BE2C (cell line): ENCODE measurements around the gene BCAR3.

Source experiments
- DNase-seq: peaks from one replicate; pipeline ENCODE4 v3.0.0-alpha.2; 2020
- H3K27me3 ChIP-seq: fragments of 250-450 bp; sonication (Bioruptor Pico); 2 replicates; pipeline ENCODE4 v1.5.1; 2020; ENCODE audit warnings: mild to moderate bottlenecking
- H3K36me3 ChIP-seq: fragments of 250-450 bp; sonication (Bioruptor Pico); 2 replicates; pipeline ENCODE4 v1.5.1; 2020; ENCODE audit warnings: mild to moderate bottlenecking
- H3K4me1 ChIP-seq: fragments of 250-450 bp; sonication (Bioruptor Pico); 2 replicates; pipeline ENCODE4 v1.5.1; 2020
- H3K4me3 ChIP-seq: 2 replicates; pipeline ENCODE4 v1.5.1; 2011; ENCODE audit warnings: low read depth, low read length
- H3K9me3 ChIP-seq: fragments of 250-450 bp; sonication (Bioruptor Pico); 2 replicates; pipeline ENCODE4 v1.5.1; 2020
- TF ChIP-seq, protein P1 (sequence below): IDR thresholded peaks from 2 replicates; pipeline ENCODE4 v1.5.1; 2012; ENCODE audit warnings: mild to moderate bottlenecking, low read depth, low read length

BCAR3 gene

DNA sequence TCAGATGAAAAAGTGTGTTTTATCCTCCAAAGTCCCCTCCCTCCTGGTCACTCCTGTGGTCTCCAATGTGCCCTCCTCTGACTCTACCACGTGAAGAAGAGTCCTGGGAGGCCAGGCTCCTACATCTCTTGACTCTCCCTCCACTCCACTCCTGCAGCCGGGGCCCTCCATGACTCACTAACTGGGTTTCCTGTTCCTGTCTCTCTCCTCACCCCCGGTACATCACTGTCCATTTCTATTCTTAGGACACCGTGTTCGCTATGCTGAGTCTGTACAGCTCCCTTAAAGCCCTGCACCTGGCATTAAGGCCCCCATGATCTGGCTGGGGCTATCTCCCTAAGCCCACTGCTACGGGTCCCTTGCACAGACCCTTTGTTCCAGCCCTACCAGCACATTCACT lies 93.4 kb downstream of the BCAR3 start:
- no peaks in the 10 kb centered on the region for H3K27me3 ChIP-seq
- peaks cover 23% of the 10 kb centered on the region for H3K36me3 ChIP-seq
- no peaks in the 10 kb centered on the region for H3K9me3 ChIP-seq
- TF ChIP-seq, protein P1, sequence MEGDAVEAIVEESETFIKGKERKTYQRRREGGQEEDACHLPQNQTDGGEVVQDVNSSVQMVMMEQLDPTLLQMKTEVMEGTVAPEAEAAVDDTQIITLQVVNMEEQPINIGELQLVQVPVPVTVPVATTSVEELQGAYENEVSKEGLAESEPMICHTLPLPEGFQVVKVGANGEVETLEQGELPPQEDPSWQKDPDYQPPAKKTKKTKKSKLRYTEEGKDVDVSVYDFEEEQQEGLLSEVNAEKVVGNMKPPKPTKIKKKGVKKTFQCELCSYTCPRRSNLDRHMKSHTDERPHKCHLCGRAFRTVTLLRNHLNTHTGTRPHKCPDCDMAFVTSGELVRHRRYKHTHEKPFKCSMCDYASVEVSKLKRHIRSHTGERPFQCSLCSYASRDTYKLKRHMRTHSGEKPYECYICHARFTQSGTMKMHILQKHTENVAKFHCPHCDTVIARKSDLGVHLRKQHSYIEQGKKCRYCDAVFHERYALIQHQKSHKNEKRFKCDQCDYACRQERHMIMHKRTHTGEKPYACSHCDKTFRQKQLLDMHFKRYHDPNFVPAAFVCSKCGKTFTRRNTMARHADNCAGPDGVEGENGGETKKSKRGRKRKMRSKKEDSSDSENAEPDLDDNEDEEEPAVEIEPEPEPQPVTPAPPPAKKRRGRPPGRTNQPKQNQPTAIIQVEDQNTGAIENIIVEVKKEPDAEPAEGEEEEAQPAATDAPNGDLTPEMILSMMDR = no peak
- H3K4me1 ChIP-seq = peaks cover 8% of the 10 kb centered on the region
- DNase-seq = no peak
- H3K4me3 ChIP-seq = no peak overlapping the region

DNA sequence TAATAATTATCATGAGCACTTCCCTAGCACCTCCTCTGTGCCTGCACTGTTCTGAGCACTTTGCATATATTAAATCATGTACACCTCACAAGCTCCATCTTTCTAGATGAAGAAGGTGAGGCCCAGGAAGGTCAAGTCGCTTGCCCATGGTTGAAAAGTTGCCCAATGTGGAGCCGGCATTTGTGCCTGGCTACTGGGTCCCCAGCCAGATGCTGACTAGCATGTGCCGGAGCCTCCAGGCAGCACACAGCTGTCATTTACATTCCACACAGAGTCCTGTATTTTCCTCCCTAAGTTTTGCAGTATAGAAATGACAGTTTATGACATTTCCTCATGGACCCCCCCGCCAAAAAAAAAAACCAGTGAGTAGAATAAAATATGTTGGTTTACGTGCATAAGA lies 94.3 kb downstream of the BCAR3 start:
- TF ChIP-seq, protein P1 = no peak
- peaks cover 28% of the 10 kb centered on the region for H3K36me3 ChIP-seq
- H3K9me3 ChIP-seq = no peaks in the 10 kb centered on the region
- H3K4me1 ChIP-seq = peaks cover 5% of the 10 kb centered on the region
- H3K27me3 ChIP-seq = no peaks in the 10 kb centered on the region
- no peak for DNase-seq
- H3K4me3 ChIP-seq = no peak overlapping the region

DNA sequence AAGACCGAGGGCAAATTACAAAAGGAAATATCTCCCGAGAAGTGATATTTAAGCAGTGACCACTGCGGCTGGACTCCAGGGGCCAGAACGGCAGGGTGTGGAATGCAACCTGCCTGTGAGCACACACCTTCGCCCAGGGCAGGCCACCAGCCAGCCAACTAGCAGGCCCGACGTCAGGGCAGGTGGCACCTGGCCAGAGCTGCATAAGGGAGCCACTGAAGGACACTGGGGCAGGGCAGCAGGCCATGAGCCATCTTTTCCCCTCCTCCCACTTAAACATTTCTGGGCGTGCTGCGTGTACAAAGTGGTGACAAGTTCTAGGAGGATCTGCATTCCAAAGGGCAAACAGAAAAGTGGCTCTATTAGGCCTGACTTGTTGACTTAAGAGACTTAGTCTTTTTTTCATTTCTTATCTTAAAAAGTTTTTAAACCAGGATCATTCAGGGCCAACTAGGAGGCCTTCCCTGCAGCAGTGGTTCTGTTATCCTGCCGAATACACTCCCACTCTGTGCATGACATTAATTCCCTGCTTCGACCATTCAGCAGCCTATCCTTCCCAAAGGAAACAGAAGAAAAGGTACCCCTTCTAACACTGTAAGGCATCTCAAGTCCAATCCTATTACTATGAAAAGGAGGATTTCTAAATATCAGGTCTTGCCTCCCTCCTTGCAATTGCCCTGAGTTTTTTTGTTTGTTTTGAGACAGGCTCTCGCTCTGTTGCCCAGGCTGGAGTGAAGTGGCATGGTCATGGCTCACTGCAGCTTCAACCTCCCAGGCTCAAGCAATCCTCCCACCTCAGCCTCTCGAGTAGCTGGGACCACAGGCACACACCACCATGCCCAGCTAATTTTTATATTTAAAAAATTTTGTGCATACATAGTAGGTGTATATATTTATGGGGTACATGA lies 96.3 kb downstream of the BCAR3 start:
- Histone ChIP-seq H3K9me3 (no peaks in the 10 kb centered on the region), H3K36me3 (peaks cover 39% of the 10 kb centered on the region), H3K4me1 (no peaks in the 10 kb centered on the region), H3K27me3 (no peaks in the 10 kb centered on the region), H3K4me3 (no peak overlapping the region)
- no peak for DNase-seq
- TF ChIP-seq, protein P1 = no peak

DNA sequence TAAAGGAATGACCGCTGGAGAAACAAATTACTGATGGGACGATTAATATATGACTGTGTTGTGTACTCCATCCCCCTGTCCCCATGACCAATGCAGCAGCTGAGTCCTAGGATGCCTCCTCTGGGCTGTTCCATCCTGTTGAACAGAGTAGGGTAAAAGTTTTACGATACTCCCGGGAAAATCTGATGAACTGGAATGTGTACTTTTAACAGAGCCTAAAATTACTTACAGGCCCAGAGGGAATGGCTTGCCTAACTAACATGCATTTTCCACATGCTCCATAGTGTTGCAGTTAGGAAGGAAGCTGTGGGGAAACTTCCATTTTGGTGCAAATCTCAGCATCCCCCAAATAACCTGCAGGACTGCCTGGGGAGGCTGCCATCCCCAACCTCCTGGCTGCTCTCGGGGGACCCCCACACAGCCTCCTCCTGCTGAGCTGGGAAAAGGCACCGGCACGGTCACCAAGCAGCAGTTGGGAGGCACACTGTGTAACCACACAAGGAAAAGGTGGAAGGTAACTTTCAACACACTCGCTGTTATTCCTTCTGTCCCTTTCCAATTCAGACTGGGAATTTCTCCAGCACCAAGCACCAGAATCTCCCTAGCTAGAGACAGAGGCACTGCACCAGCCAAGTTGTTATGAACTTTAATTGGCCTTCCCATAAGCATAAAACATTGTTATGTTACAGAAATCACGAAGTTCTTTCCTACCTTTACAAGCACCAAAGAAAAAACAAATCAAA lies 97.2 kb downstream of the BCAR3 start:
- peaks cover 43% of the 10 kb centered on the region for H3K36me3 ChIP-seq
- no peaks in the 10 kb centered on the region for H3K9me3 ChIP-seq
- TF ChIP-seq, protein P1 = no peak
- H3K27me3 ChIP-seq = no peaks in the 10 kb centered on the region
- peaks cover 5% of the 10 kb centered on the region; the same call in 1 of the 2 replicates for H3K4me1 ChIP-seq
- H3K4me3 ChIP-seq = no peak overlapping the region
- no peak for DNase-seq

DNA sequence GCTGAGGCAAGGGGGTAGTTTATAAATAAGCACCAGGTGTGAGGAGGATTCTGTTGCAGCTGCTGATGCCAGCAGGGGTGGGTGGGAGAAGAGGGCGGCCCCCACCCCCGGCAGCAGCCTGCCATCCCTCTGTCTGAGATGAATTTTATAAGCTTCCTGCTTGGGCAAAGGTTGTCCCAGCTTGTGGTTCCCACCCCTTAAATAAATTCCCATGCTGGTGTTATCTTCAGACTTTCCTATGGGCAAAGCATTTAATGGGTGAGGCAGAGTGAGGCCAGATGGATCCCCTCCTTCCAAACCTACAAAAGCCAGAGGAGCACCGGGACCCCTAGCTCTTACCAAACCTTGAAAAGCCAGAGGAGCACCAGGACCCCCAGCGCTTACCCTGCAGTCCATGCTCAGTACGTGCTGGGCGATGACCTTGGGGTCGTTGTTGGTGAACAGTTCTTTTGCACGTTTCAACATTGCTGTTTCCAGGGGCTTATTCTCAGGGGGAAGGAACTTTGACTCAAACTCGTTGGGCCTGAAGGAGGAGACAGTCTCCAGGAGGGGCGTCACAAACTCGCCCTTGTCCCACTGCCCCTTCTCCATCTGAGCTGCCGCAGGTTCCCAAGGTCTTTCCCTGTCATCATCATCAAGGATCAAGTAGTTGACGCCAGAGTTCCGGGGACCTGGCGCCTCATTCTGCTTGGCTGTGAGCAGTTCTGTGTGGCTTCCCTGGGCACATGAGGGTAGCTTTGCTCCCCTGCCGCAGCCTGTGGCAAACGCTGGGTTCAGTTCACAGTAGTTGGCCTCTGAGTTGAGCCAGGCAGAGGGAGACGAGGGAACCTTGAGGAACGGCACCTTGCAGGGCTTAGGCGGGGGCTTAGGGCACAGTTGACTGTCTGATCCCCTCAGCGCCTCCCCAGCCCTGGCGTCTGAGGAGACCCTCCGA lies 99.5 kb downstream of the BCAR3 start:
- Histone ChIP-seq H3K4me1 (peaks cover 5% of the 10 kb centered on the region; the same call in 1 of the 2 replicates), H3K27me3 (no peaks in the 10 kb centered on the region), H3K4me3 (no peak overlapping the region), H3K36me3 (peaks cover 33% of the 10 kb centered on the region), H3K9me3 (no peaks in the 10 kb centered on the region)
- TF ChIP-seq, protein P1 = no peak
- DNase-seq = no peak
